GM12873 (cell line): Measurements from ENCODE around the gene NRG2.

ENCODE experiments used
- TF ChIP-seq, protein P1 (sequence below): IDR thresholded peaks from 2 replicates; pipeline ENCODE4 v1.5.1; 2012; ENCODE audit warnings: low read depth, mild to moderate bottlenecking, moderate library complexity, low read length, control low read depth; ENCODE audit not compliant: insufficient read depth; ENCODE audit errors: missing control alignments

The NRG2 gene

DNA sequence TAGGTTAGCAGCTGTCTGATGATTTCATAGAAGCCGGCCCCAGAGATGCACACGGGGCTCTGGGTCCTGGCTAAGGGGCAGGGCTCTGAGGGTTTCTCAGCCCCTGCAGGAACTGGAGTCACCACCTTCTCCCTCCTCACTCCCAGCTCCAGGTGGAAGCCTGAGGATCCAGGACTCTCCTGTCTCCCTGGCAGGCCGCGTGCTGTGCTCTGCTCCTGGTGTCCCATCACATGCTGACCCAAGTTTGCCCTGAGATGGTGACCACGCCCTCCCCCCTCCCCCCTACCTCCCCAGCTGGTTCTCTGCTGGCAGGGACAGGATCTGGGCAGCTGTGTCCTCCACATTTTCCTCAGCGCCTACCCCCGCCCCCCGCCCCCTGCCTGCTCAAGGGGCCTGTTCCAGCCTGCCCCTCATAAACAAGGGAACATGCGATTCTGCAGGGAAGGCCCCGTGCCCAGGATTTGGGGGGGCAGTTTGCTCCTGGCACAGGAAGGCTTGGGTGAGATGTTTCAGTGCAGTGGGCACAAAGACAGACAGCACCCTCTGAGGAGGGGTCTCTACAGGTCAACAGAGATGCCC lies 160.0 kb downstream of the NRG2 start:
- TF ChIP-seq, protein P1, sequence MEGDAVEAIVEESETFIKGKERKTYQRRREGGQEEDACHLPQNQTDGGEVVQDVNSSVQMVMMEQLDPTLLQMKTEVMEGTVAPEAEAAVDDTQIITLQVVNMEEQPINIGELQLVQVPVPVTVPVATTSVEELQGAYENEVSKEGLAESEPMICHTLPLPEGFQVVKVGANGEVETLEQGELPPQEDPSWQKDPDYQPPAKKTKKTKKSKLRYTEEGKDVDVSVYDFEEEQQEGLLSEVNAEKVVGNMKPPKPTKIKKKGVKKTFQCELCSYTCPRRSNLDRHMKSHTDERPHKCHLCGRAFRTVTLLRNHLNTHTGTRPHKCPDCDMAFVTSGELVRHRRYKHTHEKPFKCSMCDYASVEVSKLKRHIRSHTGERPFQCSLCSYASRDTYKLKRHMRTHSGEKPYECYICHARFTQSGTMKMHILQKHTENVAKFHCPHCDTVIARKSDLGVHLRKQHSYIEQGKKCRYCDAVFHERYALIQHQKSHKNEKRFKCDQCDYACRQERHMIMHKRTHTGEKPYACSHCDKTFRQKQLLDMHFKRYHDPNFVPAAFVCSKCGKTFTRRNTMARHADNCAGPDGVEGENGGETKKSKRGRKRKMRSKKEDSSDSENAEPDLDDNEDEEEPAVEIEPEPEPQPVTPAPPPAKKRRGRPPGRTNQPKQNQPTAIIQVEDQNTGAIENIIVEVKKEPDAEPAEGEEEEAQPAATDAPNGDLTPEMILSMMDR = no peak

DNA sequence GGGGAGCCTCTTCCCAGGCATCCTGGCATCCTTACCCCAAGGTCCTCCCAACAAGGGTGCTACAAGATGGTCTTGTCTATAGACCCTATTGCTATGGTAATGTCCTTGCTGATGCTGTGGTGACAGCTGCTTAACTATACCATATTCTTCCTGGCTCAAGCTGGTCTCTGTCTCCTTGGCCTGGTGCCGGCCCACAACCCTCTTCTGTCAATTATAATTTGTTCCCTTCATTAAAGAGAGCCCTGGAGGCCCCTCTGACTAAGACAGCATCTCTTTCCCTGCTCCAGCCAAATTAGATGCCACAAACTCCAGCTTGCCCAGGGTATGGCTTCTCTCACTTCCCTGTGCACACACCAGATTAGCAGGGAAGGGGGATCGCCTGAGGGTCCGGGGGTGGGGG lies 160.8 kb downstream of the NRG2 start:
- TF ChIP-seq, protein P1 = no peak

DNA sequence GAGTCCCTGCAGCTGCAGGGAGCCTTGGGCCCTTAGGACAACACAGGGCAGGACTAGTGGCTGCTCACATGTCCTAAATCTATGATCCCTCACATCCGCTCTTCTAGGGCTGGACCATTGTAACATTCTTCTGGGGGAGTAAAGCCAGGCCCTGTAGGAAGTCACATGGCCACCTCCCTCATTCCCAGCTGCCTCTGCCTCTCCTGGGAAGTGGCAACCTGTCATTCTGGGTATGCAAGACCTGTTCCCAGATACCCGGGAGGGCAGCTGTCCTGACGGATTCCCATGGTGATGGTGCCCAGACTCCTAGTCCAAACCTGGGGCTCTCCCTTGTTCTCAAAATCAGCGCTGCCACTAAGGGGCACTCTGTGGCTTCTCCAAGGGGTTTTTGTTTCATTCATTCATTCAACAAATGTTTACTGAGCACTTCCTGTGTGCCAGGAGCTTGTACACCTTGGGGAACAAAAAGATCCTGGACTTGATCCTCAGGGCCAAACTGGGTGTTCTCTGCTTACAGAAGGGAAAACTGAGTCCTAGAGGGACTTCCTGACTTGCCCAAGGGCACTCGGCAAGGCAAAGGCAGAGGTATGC lies 161.9 kb downstream of the NRG2 start:
- TF ChIP-seq, protein P1 = no peak

DNA sequence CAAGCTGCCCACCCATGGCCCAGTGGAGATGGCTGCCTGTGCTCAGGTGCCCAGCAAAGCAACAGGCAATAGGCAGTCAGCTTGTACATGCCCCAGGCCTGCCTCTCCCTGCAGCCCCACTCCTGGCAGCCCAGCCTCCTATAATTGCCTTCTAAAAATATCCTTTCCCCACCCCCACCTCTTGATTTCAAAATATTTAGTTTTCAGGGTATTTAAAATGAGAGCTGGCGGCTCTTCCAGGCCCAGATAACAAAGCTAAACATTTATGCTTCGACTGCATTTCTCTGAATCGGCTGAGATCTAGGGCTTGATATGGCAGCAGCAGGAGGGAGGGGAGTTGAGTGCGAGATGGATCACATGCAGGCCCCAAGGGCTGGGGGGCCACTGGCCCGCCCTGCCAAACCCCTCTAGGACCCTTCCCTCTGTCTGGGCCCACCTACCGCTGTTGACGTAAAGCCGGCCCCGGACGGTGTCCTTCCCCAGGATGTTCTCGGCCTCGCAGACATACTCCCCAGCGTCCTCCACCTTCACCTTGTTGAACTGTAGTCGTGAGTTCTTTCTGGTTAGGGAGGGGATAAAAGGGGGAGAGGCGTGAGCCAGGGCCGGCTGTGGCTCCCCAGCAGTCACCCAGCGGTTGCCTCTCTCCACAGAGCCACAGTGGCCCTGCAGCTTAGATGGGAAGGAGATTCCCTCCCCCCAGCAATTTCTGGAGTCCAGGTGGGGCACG lies 162.5 kb downstream of the NRG2 start:
- TF ChIP-seq, protein P1 = no peak

DNA sequence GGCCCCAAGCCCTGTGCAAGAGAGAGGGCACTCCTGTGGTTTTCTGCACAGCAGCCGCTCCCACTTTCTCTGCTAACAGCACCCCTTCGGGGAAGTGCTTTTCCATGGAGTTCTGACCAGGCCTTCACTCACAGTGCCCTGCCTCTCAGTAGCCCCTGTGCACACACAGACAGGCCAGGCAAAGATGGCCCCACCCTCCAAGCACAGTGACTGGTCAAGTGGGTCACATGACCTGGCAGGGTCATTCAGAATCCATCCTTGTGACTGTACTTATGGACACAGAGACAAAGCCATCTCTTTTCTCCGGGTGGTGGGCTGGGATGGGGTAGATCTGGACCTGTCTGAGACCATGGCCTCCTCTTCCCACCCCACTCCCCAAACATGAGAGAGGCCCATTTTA lies 165.0 kb downstream of the NRG2 start:
- TF ChIP-seq, protein P1 = no peak

DNA sequence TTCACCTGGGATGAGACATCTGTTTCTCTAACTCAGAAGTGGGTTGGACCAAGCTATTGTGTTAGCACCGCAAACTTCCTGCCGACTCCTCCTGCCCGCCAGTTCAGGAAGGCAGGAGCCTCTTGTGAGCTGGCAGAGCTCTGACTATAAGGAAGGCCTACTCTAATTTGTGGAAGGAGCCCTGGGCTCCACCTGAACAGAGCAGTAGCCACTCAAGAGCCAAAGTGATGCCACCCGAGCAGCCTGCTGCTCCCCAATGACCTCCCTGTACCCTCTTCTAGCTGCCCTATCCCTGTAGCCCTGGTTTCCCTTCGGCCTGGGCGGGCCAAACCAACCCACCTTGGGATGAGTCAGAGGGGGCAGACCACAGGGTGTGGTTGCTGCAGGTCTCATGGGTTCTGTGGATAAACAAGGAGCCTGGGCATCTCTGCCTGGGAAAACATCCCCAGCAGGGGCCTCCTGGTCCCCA lies 165.9 kb downstream of the NRG2 start:
- TF ChIP-seq, protein P1 = no peak

DNA sequence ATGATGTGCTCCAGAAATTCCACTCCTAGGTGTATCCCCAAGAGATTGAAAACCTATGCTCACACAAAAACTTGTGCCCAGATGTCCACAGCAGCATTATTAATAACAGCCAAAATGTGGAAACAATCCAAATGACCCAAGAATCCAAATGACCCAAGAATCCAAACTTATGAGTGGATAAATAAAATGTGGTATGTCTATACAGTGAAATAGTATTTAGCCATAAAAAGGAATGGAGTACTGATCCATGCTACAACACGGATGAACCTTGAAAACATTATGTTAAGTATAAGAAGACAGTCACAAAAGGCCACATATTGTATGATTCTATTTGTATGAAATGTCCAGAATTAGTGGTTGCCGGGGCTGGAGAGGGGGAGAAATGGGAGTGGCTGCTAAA lies 167.1 kb downstream of the NRG2 start:
- TF ChIP-seq, protein P1 = no peak
